Measurements from ENCODE around the gene C9orf152. TPM values are rescaled to one million over a fixed set of nuclear protein-coding genes. Genes with fewer than 3 reads are reported as not detected.
A peak's percentile ranks its signal among the peaks of the same experiment; 100 is the strongest.

The C9orf152 gene
- total and polyA plus RNA-seq, 9 of the 15 experiments (the other 6 are each of a cell fraction or from before 2014, with no cell fraction given): not detected

GRCh38 chr9:110255463-110256379, 47.8 kb upstream of the C9orf152 start (continued):
- peak; percentile 58; the same call in 1 of the 2 replicates for TF ChIP-seq ZBTB40 (IDR thresholded peaks at IDR 0.05)
- no peak for TF ChIP-seq ZBTB40 (CRISPR knock-in tag; IDR thresholded peaks at IDR 0.05)
- TF ChIP-seq JUN (IDR thresholded peaks at IDR 0.05; ENCODE audit: borderline replicate concordance, low read depth, low read length): no peak
- TF ChIP-seq JUN (CRISPR knock-in tag; IDR thresholded peaks at IDR 0.05; ENCODE audit: borderline replicate concordance): peak; percentile 47; the same call in 1 of the 2 replicates
- peak; percentile 40; the same call in 1 of the 2 replicates for TF ChIP-seq POLR2AphosphoS5 (IDR thresholded peaks at IDR 0.05; ENCODE audit: control insufficient read depth, insufficient read depth, low read depth, low read length)
- TF ChIP-seq HDAC1 (IDR thresholded peaks at IDR 0.05): peak in 1 of 2 experiments; percentile 38; a peak in 2 of 4 replicates
- TF ChIP-seq GABPA (tag; conservative IDR thresholded peaks at IDR 0.05; ENCODE audit: low read depth): peak; percentile 70
- peak; percentile 80; the same call in 1 of the 2 replicates for TF ChIP-seq KAT7 (CRISPR knock-in tag; IDR thresholded peaks at IDR 0.05; ENCODE audit: borderline replicate concordance)
- peak; percentile 73 for TF ChIP-seq NKRF (IDR thresholded peaks at IDR 0.05; ENCODE audit: borderline replicate concordance)
- peak; percentile 14; the same call in 1 of the 2 replicates for TF ChIP-seq BCOR (IDR thresholded peaks at IDR 0.05)
- 0 out of 2 replicates have a peak, but pooled peaks have one; percentile 25 for TF ChIP-seq NR3C1 (CRISPR knock-in tag; IDR thresholded peaks at IDR 0.05)
- TF ChIP-seq ID3 (CRISPR knock-in tag; IDR thresholded peaks at IDR 0.05): no peak
- TF ChIP-seq ID3 (tag; IDR thresholded peaks at IDR 0.05): no peak

Data from K562 (cell line).